Ishikawa (cell line): ENCODE data around the gene FCRLB.

Experiments
- CEBPB ChIP-seq: IDR thresholded peaks from 2 replicates; pipeline ENCODE4 v1.6.1; 2012
- CREB1 ChIP-seq: IDR thresholded peaks from 2 replicates; pipeline ENCODE4 v1.6.1; 2012; ENCODE audit warnings: low read depth
- EGR1 ChIP-seq: IDR thresholded peaks from 2 replicates; pipeline ENCODE4 v1.6.1; 2012
- EP300 ChIP-seq: IDR thresholded peaks from 2 replicates; pipeline ENCODE4 v1.6.1; 2012; ENCODE audit warnings: borderline replicate concordance
- FOXM1 ChIP-seq: IDR thresholded peaks from 2 replicates; pipeline ENCODE4 v1.6.1; 2012; ENCODE audit warnings: low read depth, borderline replicate concordance
- MAX ChIP-seq: IDR thresholded peaks from 2 replicates; pipeline ENCODE4 v1.6.1; 2012
- RAD21 ChIP-seq: IDR thresholded peaks from 2 replicates; pipeline ENCODE4 v1.6.1; 2012; ENCODE audit warnings: low read depth
- REST ChIP-seq: IDR thresholded peaks from 2 replicates; pipeline ENCODE4 v1.6.1; 2012; ENCODE audit warnings: low read depth, mild to moderate bottlenecking
- TAF1 ChIP-seq: IDR thresholded peaks from 2 replicates; pipeline ENCODE4 v1.6.1; 2012; ENCODE audit warnings: low read depth, mild to moderate bottlenecking
- TCF12 ChIP-seq: IDR thresholded peaks from 2 replicates; pipeline ENCODE4 v1.6.1; 2012; ENCODE audit warnings: low read depth
- TEAD4 ChIP-seq: IDR thresholded peaks from 2 replicates; pipeline ENCODE4 v1.6.1; 2012
- YY1 ChIP-seq: IDR thresholded peaks from 2 replicates; pipeline ENCODE4 v1.6.1; 2012; ENCODE audit warnings: low read depth
- ZBTB7A ChIP-seq: IDR thresholded peaks from 2 replicates; pipeline ENCODE4 v1.6.1; 2012; ENCODE audit warnings: low read depth

GRCh38 chr1:161719325-161719611 is 2.1 kb upstream of the FCRLB start:
- TF ChIP-seq MAX: no peak
- no peak for TF ChIP-seq TCF12
- TF ChIP-seq RAD21: no peak
- no peak for TF ChIP-seq EP300
- TF ChIP-seq CEBPB: no peak
- TF ChIP-seq YY1: no peak
- no peak for TF ChIP-seq REST
- TF ChIP-seq CREB1: no peak
- no peak for TF ChIP-seq TAF1
- no peak for TF ChIP-seq ZBTB7A
- TF ChIP-seq FOXM1: no peak
- no peak for TF ChIP-seq EGR1
- TF ChIP-seq TEAD4: no peak
